ENCODE data around the gene NEUROD4. TPM values are rescaled to one million over a fixed set of nuclear protein-coding genes. Genes with fewer than 3 reads are reported as not detected.

The NEUROD4 gene
- polyA plus RNA-seq, 1 experiment = not detected

- CTCF ChIA-PET = interaction anchor here (0.6 to 1.1 kb wide), 3 partner anchors 17 to 163 kb away, joined by 3 to 4 read pairs (median 4); no protein-coding TSS in a partner anchor
- TF ChIP-seq, protein P1, sequence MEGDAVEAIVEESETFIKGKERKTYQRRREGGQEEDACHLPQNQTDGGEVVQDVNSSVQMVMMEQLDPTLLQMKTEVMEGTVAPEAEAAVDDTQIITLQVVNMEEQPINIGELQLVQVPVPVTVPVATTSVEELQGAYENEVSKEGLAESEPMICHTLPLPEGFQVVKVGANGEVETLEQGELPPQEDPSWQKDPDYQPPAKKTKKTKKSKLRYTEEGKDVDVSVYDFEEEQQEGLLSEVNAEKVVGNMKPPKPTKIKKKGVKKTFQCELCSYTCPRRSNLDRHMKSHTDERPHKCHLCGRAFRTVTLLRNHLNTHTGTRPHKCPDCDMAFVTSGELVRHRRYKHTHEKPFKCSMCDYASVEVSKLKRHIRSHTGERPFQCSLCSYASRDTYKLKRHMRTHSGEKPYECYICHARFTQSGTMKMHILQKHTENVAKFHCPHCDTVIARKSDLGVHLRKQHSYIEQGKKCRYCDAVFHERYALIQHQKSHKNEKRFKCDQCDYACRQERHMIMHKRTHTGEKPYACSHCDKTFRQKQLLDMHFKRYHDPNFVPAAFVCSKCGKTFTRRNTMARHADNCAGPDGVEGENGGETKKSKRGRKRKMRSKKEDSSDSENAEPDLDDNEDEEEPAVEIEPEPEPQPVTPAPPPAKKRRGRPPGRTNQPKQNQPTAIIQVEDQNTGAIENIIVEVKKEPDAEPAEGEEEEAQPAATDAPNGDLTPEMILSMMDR (IDR thresholded peaks at IDR 0.05; ENCODE audit: insufficient read depth, low read depth, low read length) = no peak
- Histone ChIP-seq H3K36me3 (ENCODE audit: control insufficient read depth, insufficient read depth, low read length) (no peaks in the 10 kb centered on the region), H3K4me3 (ENCODE audit: low read depth, low read length) (no peak overlapping the region), H3K27me3 (ENCODE audit: control insufficient read depth, insufficient read depth, low read length) (no peaks in the 10 kb centered on the region)
- POLR2A ChIA-PET = no interaction called here
- no peak for DNase-seq (ENCODE audit: low read depth)
These were observed 43.9 kb upstream of the NEUROD4 start for GRCh38 chr12:54975875-54976274.

DNA sequence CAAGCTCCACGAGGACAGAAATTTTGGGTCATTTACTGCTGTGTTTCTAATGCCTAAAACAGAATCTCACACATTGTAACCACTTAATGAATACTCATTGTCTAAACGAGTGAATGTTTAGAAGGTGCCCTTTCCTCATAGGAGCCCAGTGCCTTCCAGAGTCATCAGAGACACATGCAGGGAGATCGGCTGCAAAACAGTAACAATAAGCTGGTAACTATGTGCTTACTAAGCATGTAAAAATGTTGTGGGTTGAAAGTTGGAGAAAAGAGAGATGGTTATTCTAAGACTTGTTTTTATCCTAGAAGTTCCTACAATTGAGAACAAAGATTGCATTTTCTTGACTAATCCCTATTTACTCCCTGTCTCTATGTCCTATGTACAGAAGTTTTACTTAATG is 42.6 kb upstream of the NEUROD4 start:
- DNase-seq (ENCODE audit: low read depth) = peak; percentile 28
- H3K4me3 ChIP-seq (ENCODE audit: low read depth, low read length) = no peak overlapping the region
- no peaks in the 10 kb centered on the region for H3K27me3 ChIP-seq (ENCODE audit: control insufficient read depth, insufficient read depth, low read length)
- CTCF ChIA-PET = interaction anchor here (1.8 kb wide), 1 partner anchor 16 kb away, joined by 4 read pairs; no protein-coding TSS in a partner anchor
- POLR2A ChIA-PET = interaction anchor here (0.6 kb wide), 1 partner anchor 53 kb away, joined by 3 read pairs; no protein-coding TSS in a partner anchor
- no peaks in the 10 kb centered on the region for H3K36me3 ChIP-seq (ENCODE audit: control insufficient read depth, insufficient read depth, low read length)
- TF ChIP-seq, protein P1 (IDR thresholded peaks at IDR 0.05; ENCODE audit: insufficient read depth, low read depth, low read length) = no peak

- no peak overlapping the region for H3K4me3 ChIP-seq (ENCODE audit: low read depth, low read length)
- POLR2A ChIA-PET = interaction anchor here (0.6 kb wide), 1 partner anchor 52 kb away, joined by 3 read pairs; no protein-coding TSS in a partner anchor
- no peak for DNase-seq (ENCODE audit: low read depth)
These were observed 41.9 kb upstream of the NEUROD4 start for GRCh38 chr12:54977857-54978256.

DNA sequence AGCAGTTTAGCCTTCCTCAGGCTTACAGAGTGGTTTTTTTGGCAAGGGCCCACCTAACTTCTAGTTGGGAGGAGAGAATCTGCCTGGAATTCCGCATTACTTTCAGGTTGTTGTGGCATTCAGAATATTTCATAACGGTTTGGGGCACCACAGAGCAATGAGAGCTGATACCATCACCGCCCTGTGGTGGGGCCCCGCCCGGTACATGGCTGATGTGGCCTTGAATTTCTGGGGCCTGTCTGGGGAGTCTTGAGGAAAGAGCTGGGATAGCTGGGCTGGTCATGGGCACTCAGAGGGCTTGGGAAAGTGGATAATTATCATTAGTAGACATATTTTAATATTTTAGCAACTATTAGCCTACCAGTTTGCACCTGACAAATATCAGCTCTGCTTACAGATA is 39.4 kb upstream of the NEUROD4 start:
- H3K36me3 ChIP-seq (ENCODE audit: control insufficient read depth, insufficient read depth, low read length) = no peaks in the 10 kb centered on the region
- ChIA-PET POLR2A (no interaction called here), CTCF (interaction anchor here (0.6 to 1.7 kb wide), 2 partner anchors 13 to 94 kb away, joined by 3 to 5 read pairs; no protein-coding TSS in a partner anchor)
- H3K27me3 ChIP-seq (ENCODE audit: control insufficient read depth, insufficient read depth, low read length) = no peaks in the 10 kb centered on the region; the same call in 1 of the 2 replicates
- TF ChIP-seq, protein P1 (IDR thresholded peaks at IDR 0.05; ENCODE audit: insufficient read depth, low read depth, low read length) = no peak
- no peak overlapping the region for H3K4me3 ChIP-seq (ENCODE audit: low read depth, low read length)
- DNase-seq (ENCODE audit: low read depth) = no peak

More at GRCh38 chr12:54977857-54978256, 41.9 kb upstream of the NEUROD4 start:
- CTCF ChIA-PET = interaction anchor here (1.8 kb wide), 1 partner anchor 15 kb away, joined by 4 read pairs; no protein-coding TSS in a partner anchor
- Histone ChIP-seq H3K27me3 (ENCODE audit: control insufficient read depth, insufficient read depth, low read length) (no peaks in the 10 kb centered on the region), H3K36me3 (ENCODE audit: control insufficient read depth, insufficient read depth, low read length) (no peaks in the 10 kb centered on the region)
- TF ChIP-seq, protein P1 (IDR thresholded peaks at IDR 0.05; ENCODE audit: insufficient read depth, low read depth, low read length) = no peak

DNA sequence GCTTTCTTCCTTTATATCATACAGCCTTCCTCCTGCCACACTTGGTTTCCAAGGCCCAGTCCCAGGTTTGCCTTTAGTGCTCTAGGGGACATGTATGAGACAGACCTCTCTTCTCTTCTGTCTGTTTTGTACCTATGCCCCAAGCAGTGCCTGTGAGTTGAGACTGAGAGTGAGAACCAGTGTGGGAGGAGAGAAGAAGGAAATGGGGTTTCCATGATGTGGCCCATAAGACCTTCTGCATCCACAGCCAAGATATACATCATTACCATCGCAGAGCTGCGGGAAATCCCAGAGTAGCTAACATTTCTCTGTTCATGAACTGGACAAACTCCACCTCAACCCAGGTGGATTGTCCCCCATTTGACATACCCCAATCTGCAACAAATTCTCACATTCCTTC is 38.0 kb upstream of the NEUROD4 start:
- no peaks in the 10 kb centered on the region for H3K36me3 ChIP-seq (ENCODE audit: control insufficient read depth, insufficient read depth, low read length)
- CTCF ChIA-PET = interaction anchor here (0.8 to 1.6 kb wide), 2 partner anchors 12 to 18 kb away, joined by 3 to 5 read pairs; no protein-coding TSS in a partner anchor
- POLR2A ChIA-PET = no interaction called here
- no peak for DNase-seq (ENCODE audit: low read depth)
- no peak overlapping the region for H3K4me3 ChIP-seq (ENCODE audit: low read depth, low read length)
- TF ChIP-seq, protein P1 (IDR thresholded peaks at IDR 0.05; ENCODE audit: insufficient read depth, low read depth, low read length) = no peak
- H3K27me3 ChIP-seq (ENCODE audit: control insufficient read depth, insufficient read depth, low read length) = no peaks in the 10 kb centered on the region; the same call in 1 of the 2 replicates

Measured in BJ (cell line).